Vagina (tissue), 2 donors: ENCODE results near the gene RNASE13.
A peak's percentile ranks its signal among the peaks of the same experiment; 100 is the strongest.

Source experiments
- CTCF ChIP-seq, 3 experiments: fragments of 450-650 bp in 2 of 3; fragments of 200-600 bp in 1 of 3; sonication (generic) in 1 of 3; IDR thresholded peaks; one replicate each; pipeline ENCODE4 v1.5.1; 2017 to 2019; ENCODE audit warnings: antibody characterized with exemption in 3 of 3, mild to moderate bottlenecking in 2 of 3, moderate library complexity in 2 of 3
- POLR2A ChIP-seq, 2 donors: fragments of 450-650 bp; IDR thresholded peaks; one replicate each; pipeline ENCODE4 v1.6.1; 2017; ENCODE audit warnings: antibody characterized with exemption in 2 of 2, mild to moderate bottlenecking in 2 of 2, moderate library complexity in 2 of 2

GRCh38 chr14:21071225-21072030, 36.8 kb upstream of the RNASE13 start:
- no peak for TF ChIP-seq CTCF (IDR thresholded peaks at IDR 0.05)
- peak in 1 of 2 donors; percentile 43 for TF ChIP-seq POLR2A (IDR thresholded peaks at IDR 0.05)
